Loucy (cell line): ENCODE results near the gene SOX3.

Experiments
- H2AFZ ChIP-seq: fragments of 200-600 bp; sonication (generic); 2 replicates; pipeline ENCODE4 v1.6.0; 2016; ENCODE audit warnings: antibody characterized with exemption, mild to moderate bottlenecking, low read length, moderate library complexity
- H3F3A ChIP-seq: fragments of 200-600 bp; 2 replicates; pipeline ENCODE4 v1.6.0; 2016; ENCODE audit warnings: antibody characterized with exemption, low read depth, mild to moderate bottlenecking
- H3K27me3 ChIP-seq: fragments of 200-600 bp; sonication (generic); 2 replicates; pipeline ENCODE4 v1.6.1; 2014; ENCODE audit warnings: low read length, mild to moderate bottlenecking; ENCODE audit not compliant: insufficient read depth, poor library complexity, severe bottlenecking
- H3K36me3 ChIP-seq: fragments of 200-600 bp; sonication (generic); 2 replicates; pipeline ENCODE4 v1.6.1; 2016; ENCODE audit warnings: low read length; ENCODE audit not compliant: insufficient read depth
- H3K4me1 ChIP-seq: fragments of 200-600 bp; sonication (generic); 2 replicates; pipeline ENCODE4 v1.5.1; 2014; ENCODE audit warnings: low read length, mild to moderate bottlenecking; ENCODE audit not compliant: insufficient read depth, poor library complexity, severe bottlenecking
- H3K4me2 ChIP-seq: fragments of 200-600 bp; sonication (generic); 2 replicates; pipeline ENCODE4 v1.6.0; 2014; ENCODE audit warnings: antibody characterized with exemption, low read length, low read depth, mild to moderate bottlenecking; ENCODE audit not compliant: poor library complexity, severe bottlenecking
- H3K4me3 ChIP-seq: fragments of 200-600 bp; sonication (generic); 2 replicates; pipeline ENCODE4 v1.5.1; 2014; ENCODE audit warnings: low read length, mild to moderate bottlenecking, mixed read lengths; ENCODE audit not compliant: poor library complexity, severe bottlenecking
- H3K79me2 ChIP-seq: fragments of 200-600 bp; sonication (generic); 2 replicates; pipeline ENCODE4 v1.6.1; 2014; ENCODE audit warnings: low read length; ENCODE audit not compliant: insufficient read depth
- H3K9ac ChIP-seq: fragments of 200-600 bp; sonication (generic); 2 replicates; pipeline ENCODE4 v1.6.0; 2014; ENCODE audit warnings: mild to moderate bottlenecking, low read depth, low read length, moderate library complexity; ENCODE audit not compliant: poor library complexity, severe bottlenecking
- H3K9me2 ChIP-seq: fragments of 200-600 bp; sonication (generic); replicated peaks from 2 replicates; pipeline ENCODE4 v1.6.1; 2016; ENCODE audit warnings: low read depth, low read length, mixed read lengths
- H3K9me3 ChIP-seq: fragments of 200-600 bp; sonication (generic); 2 replicates; pipeline ENCODE4 v1.6.1; 2014; ENCODE audit warnings: mild to moderate bottlenecking, antibody characterized with exemption, low read length, low read depth; ENCODE audit not compliant: insufficient read depth
- H4K20me1 ChIP-seq: fragments of 200-600 bp; sonication (generic); 2 replicates; pipeline ENCODE4 v1.6.0; 2014; ENCODE audit warnings: antibody characterized with exemption, low read length, mild to moderate bottlenecking; ENCODE audit not compliant: insufficient read depth, poor library complexity, severe bottlenecking
- CTCF ChIP-seq: fragments of 200-600 bp; sonication (generic); conservative IDR thresholded peaks from 2 replicates; pipeline ENCODE4 v1.5.1; 2014; ENCODE audit warnings: mild to moderate bottlenecking, antibody characterized with exemption, low read length
- EZH2phosphoT487 ChIP-seq: fragments of 200-600 bp; IDR thresholded peaks from 2 replicates; pipeline ENCODE4 v1.6.1; 2018; ENCODE audit warnings: antibody characterized with exemption, mild to moderate bottlenecking, moderate library complexity, borderline replicate concordance

Gene SOX3

GRCh38 chrX:140507223-140507981 lies 2.5 kb upstream of the SOX3 start:
- no peaks in the 10 kb centered on the region for H3K27me3 ChIP-seq
- no peak overlapping the region for H3K4me3 ChIP-seq
- no peaks in the 10 kb centered on the region for H4K20me1 ChIP-seq
- no peak overlapping the region for H2AFZ ChIP-seq
- no peaks in the 10 kb centered on the region for H3F3A ChIP-seq
- no peak for TF ChIP-seq CTCF
- no peak for TF ChIP-seq EZH2phosphoT487
- no peak overlapping the region for H3K9ac ChIP-seq
- H3K36me3 ChIP-seq = no peaks in the 10 kb centered on the region
- H3K9me3 ChIP-seq = no peaks in the 10 kb centered on the region
- H3K4me2 ChIP-seq = no peak overlapping the region
- H3K9me2 ChIP-seq = no peaks in the 10 kb centered on the region
- H3K4me1 ChIP-seq = no peaks in the 10 kb centered on the region
- H3K79me2 ChIP-seq = no peaks in the 10 kb centered on the region

GRCh38 chrX:140505421-140506337 lies 810 bp upstream of the SOX3 start:
- Histone ChIP-seq H3K36me3 (no peaks in the 10 kb centered on the region), H3K4me1 (no peaks in the 10 kb centered on the region), H3F3A (no peaks in the 10 kb centered on the region), H3K4me2 (no peak overlapping the region), H3K79me2 (no peaks in the 10 kb centered on the region), H2AFZ (no peak overlapping the region), H4K20me1 (no peaks in the 10 kb centered on the region), H3K9me2 (no peaks in the 10 kb centered on the region), H3K27me3 (no peaks in the 10 kb centered on the region), H3K4me3 (no peak overlapping the region), H3K9me3 (no peaks in the 10 kb centered on the region), H3K9ac (no peak overlapping the region)
- TF ChIP-seq EZH2phosphoT487 (no peak), CTCF (no peak)

GRCh38 chrX:140503714-140504351 lies 1.0 kb downstream of the SOX3 start:
- Histone ChIP-seq H2AFZ (no peak overlapping the region), H4K20me1 (no peaks in the 10 kb centered on the region), H3K36me3 (no peaks in the 10 kb centered on the region), H3F3A (no peaks in the 10 kb centered on the region), H3K9me2 (no peaks in the 10 kb centered on the region), H3K4me3 (no peak overlapping the region), H3K4me2 (no peak overlapping the region), H3K27me3 (no peaks in the 10 kb centered on the region), H3K79me2 (no peaks in the 10 kb centered on the region), H3K9ac (no peak overlapping the region), H3K4me1 (no peaks in the 10 kb centered on the region), H3K9me3 (no peaks in the 10 kb centered on the region)
- TF ChIP-seq EZH2phosphoT487 = no peak
- no peak for TF ChIP-seq CTCF
